B cell (primary cell): ENCODE measurements around the gene OCA2.

ENCODE experiments used
- CTCF ChIP-seq: fragments of 200-600 bp; IDR thresholded peaks from one replicate; pipeline ENCODE4 v1.8.0; 2022; ENCODE audit warnings: antibody characterized with exemption, mild to moderate bottlenecking
- EZH2 ChIP-seq: IDR thresholded peaks from 2 replicates; pipeline ENCODE4 v1.6.1; 2012; ENCODE audit warnings: borderline replicate concordance, low read depth, mild to moderate bottlenecking, moderate library complexity, low read length; ENCODE audit not compliant: insufficient read depth, poor library complexity, severe bottlenecking

GRCh38 chr15:28131400-28131799 is 32.3 kb upstream of the OCA2 start:
- TF ChIP-seq EZH2 (no peak), CTCF (no peak)
